Measurements from ENCODE around the gene WBP2NL.

The WBP2NL gene

GRCh38 chr22:41979423-41980250, 19.0 kb upstream of the WBP2NL start:
- DNase-seq, result no peak

GRCh38 chr22:41982865-41983264, 15.7 kb upstream of the WBP2NL start:
- no peak for DNase-seq

- no peak for DNase-seq
Observed at GRCh38 chr22:41983513-41984405, 14.8 kb upstream of the WBP2NL start.

GRCh38 chr22:41987276-41987675, 11.3 kb upstream of the WBP2NL start:
- no peak for DNase-seq

- DNase-seq, result no peak
Observed at GRCh38 chr22:41989246-41989645, 9.3 kb upstream of the WBP2NL start.

GRCh38 chr22:41991111-41991510, 7.5 kb upstream of the WBP2NL start:
- DNase-seq, result no peak

- no peak for DNase-seq
Observed at GRCh38 chr22:41992496-41992895, 6.1 kb upstream of the WBP2NL start.

- no peak for DNase-seq
Observed at GRCh38 chr22:41995211-41995610, 3.4 kb upstream of the WBP2NL start.

GRCh38 chr22:41996826-41997225, 1.8 kb upstream of the WBP2NL start:
- no peak for DNase-seq

- DNase-seq, result no peak
Observed at GRCh38 chr22:42000466-42000865, 1.9 kb downstream of the WBP2NL start.

GRCh38 chr22:42001121-42001520, 2.5 kb downstream of the WBP2NL start:
- DNase-seq, result no peak

GRCh38 chr22:42001706-42002105, 3.1 kb downstream of the WBP2NL start:
- no peak for DNase-seq

- no peak for DNase-seq
Observed at GRCh38 chr22:42007922-42008321, 9.3 kb downstream of the WBP2NL start.

GRCh38 chr22:42010778-42011177, 12.2 kb downstream of the WBP2NL start:
- no peak for DNase-seq

- no peak for DNase-seq
Observed at GRCh38 chr22:42013385-42013784, 14.8 kb downstream of the WBP2NL start.

GRCh38 chr22:42016111-42016510, 17.5 kb downstream of the WBP2NL start:
- no peak for DNase-seq

GRCh38 chr22:42018224-42018623, 19.6 kb downstream of the WBP2NL start:
- DNase-seq, result no peak

GRCh38 chr22:42021571-42021970, 23.0 kb downstream of the WBP2NL start:
- no peak for DNase-seq

- no peak for DNase-seq
Observed at GRCh38 chr22:42022162-42022847, 23.7 kb downstream of the WBP2NL start.

GRCh38 chr22:42025421-42025820, 26.8 kb downstream of the WBP2NL start:
- DNase-seq, result no peak

- DNase-seq, result no peak
Observed at GRCh38 chr22:42026705-42027104, 28.1 kb downstream of the WBP2NL start.

GRCh38 chr22:42033263-42034181, 34.9 kb downstream of the WBP2NL start:
- DNase-seq, result no peak
